H1 (cell line): ENCODE measurements around the gene ACAD9. TPM values are rescaled to one million over a fixed set of nuclear protein-coding genes. Genes with fewer than 3 reads are reported as not detected.

Experiments used
- CTCF ChIA-PET: fragments of 300-600 bp; sonication (Branson Sonifier 250); formaldehyde crosslinking; loops from one replicate; lab custom pipeline; 2021; ENCODE audit not compliant: partially characterized antibody; lab: Charles Lee
- POLR2A ChIA-PET: fragments of 300-600 bp; sonication (Branson Sonifier 250); formaldehyde crosslinking; loops from one replicate; lab custom pipeline; 2021; ENCODE audit warnings: inconsistent platforms; ENCODE audit not compliant: partially characterized antibody; lab: Charles Lee
- DNase-seq, 2 experiments: peaks; one replicate each; pipeline versions ENCODE4 v3.0.0 to v3.0.0-alpha.2; 2010 to 2022; ENCODE audit warnings: low spot score in 2 of 2, low read depth in 1 of 2, mixed read lengths in 1 of 2
- FAIRE-seq: peaks from 2 replicates; lab custom pipeline; 2011; peaks lifted over from hg19 to GRCh38; lab: Jason Lieb, UNC
- H2AFZ ChIP-seq: 2 replicates; pipeline ENCODE4 v1.8.1; 2012; ENCODE audit warnings: low read length, inconsistent platforms
- H2AK5ac ChIP-seq: 2 replicates; pipeline ENCODE4 v1.6.1; 2013; ENCODE audit warnings: low read depth, low read length
- H2BK120ac ChIP-seq: replicated peaks from 2 replicates; pipeline ENCODE3; 2013; ENCODE audit warnings: low read depth, low read length, inconsistent platforms
- H2BK12ac ChIP-seq: 2 replicates; pipeline ENCODE4 v1.6.1; 2013; ENCODE audit warnings: low read depth, low read length
- H2BK15ac ChIP-seq: 2 replicates; pipeline ENCODE4 v1.6.1; 2013; ENCODE audit warnings: low read length
- H2BK20ac ChIP-seq: 2 replicates; pipeline ENCODE4 v1.6.1; 2013; ENCODE audit warnings: low read length
- H2BK5ac ChIP-seq: 2 replicates; pipeline ENCODE4 v1.6.1; 2013; ENCODE audit warnings: low read depth, low read length
- H3K14ac ChIP-seq: 2 replicates; pipeline ENCODE4 v1.6.1; 2013; ENCODE audit warnings: inconsistent platforms; ENCODE audit not compliant: insufficient read length
- H3K18ac ChIP-seq: 2 replicates; pipeline ENCODE4 v1.6.1; 2013; ENCODE audit warnings: low read length; ENCODE audit errors: extremely low read depth
- H3K23ac ChIP-seq: 2 replicates; pipeline ENCODE4 v1.6.1; 2013; ENCODE audit warnings: inconsistent platforms; ENCODE audit not compliant: insufficient read length
- H3K23me2 ChIP-seq: 2 replicates; pipeline ENCODE4 v1.6.1; 2013; ENCODE audit warnings: low read depth, low read length
- H3K27ac ChIP-seq: 2 replicates; pipeline ENCODE4 v1.6.1; 2011; ENCODE audit warnings: low read depth, low read length, inconsistent platforms
- H3K27me3 ChIP-seq, 4 experiments: replicated peaks in 1 of 4; 1 replicate in 1 of 4; 2 replicates in 3 of 4; pipeline versions ENCODE4 v1.6.1 to v1.8.1; 2011 to 2013; ENCODE audit warnings: low read length in 3 of 4, mild to moderate bottlenecking in 3 of 4, inconsistent platforms in 2 of 4, mixed read lengths in 2 of 4, moderate library complexity in 1 of 4; ENCODE audit not compliant: control insufficient read depth in 3 of 4, insufficient read depth in 3 of 4; ENCODE audit errors: extremely low read depth in 1 of 4
- H3K36me3 ChIP-seq, 4 experiments: 2 replicates each; pipeline versions ENCODE4 v1.6.1 to v1.8.1; 2011 to 2013; ENCODE audit warnings: mild to moderate bottlenecking in 4 of 4, low read length in 3 of 4, moderate library complexity in 2 of 4, control low read depth in 1 of 4, inconsistent platforms in 1 of 4; ENCODE audit not compliant: insufficient read depth in 4 of 4, control insufficient read depth in 2 of 4
- H3K4ac ChIP-seq: replicated peaks from 2 replicates; pipeline ENCODE3; 2013; ENCODE audit warnings: low read length, low read depth, mixed read lengths, inconsistent platforms; ENCODE audit not compliant: insufficient read length
- H3K4me1 ChIP-seq, 4 experiments: replicated peaks in 1 of 4; 1 replicate in 1 of 4; 2 replicates in 3 of 4; pipeline versions ENCODE4 v1.6.1 to v1.8.1; 2011 to 2013; ENCODE audit warnings: low read length in 3 of 4, inconsistent platforms in 2 of 4, mixed read lengths in 1 of 4; ENCODE audit not compliant: insufficient read depth in 4 of 4, control insufficient read depth in 3 of 4
- H3K4me2 ChIP-seq, 2 experiments: 2 replicates each; pipeline versions ENCODE4 v1.6.1 to v1.8.1; 2011 to 2013; ENCODE audit warnings: low read depth in 2 of 2, low read length in 2 of 2, control low read depth in 1 of 2, inconsistent platforms in 1 of 2, mild to moderate bottlenecking in 1 of 2; ENCODE audit not compliant: insufficient read depth in 1 of 2
- H3K4me3 ChIP-seq, 4 experiments: fragments of 200-600, 300-600 bp in 1 of 4; sonication (generic), shearing (Covaris generic), sonication (Bioruptor Twin) in 1 of 4; 2 replicates each; pipeline versions ENCODE4 v1.5.1 to v1.8.1; 2011 to 2016; ENCODE audit warnings: low read length in 4 of 4, low read depth in 3 of 4, control low read depth in 2 of 4, inconsistent platforms in 2 of 4, mild to moderate bottlenecking in 2 of 4, mixed read lengths in 1 of 4, moderate library complexity in 1 of 4; ENCODE audit not compliant: insufficient read depth in 2 of 4; ENCODE audit errors: extremely low read depth in 1 of 4
- H3K56ac ChIP-seq: replicated peaks from 2 replicates; pipeline ENCODE3; 2013; ENCODE audit warnings: low read depth, mild to moderate bottlenecking, mixed read lengths, low read length, inconsistent platforms; ENCODE audit not compliant: insufficient read length
- H3K79me1 ChIP-seq: 2 replicates; pipeline ENCODE4 v1.6.1; 2013; ENCODE audit warnings: low read depth, low read length, control low read depth
- H3K79me2 ChIP-seq, 2 experiments: 2 replicates each; pipeline versions ENCODE4 v1.6.1 to v1.8.1; 2012 to 2013; ENCODE audit warnings: low read length in 2 of 2, mild to moderate bottlenecking in 2 of 2, inconsistent platforms in 1 of 2; ENCODE audit not compliant: insufficient read depth in 2 of 2, control insufficient read depth in 1 of 2
- H3K9ac ChIP-seq, 4 experiments: replicated peaks in 1 of 4; 1 replicate in 1 of 4; 2 replicates in 3 of 4; pipeline versions ENCODE4 v1.6.1 to v1.8.1; 2011 to 2013; ENCODE audit warnings: low read depth in 3 of 4, low read length in 3 of 4, control low read depth in 2 of 4, mild to moderate bottlenecking in 2 of 4, moderate library complexity in 2 of 4, inconsistent platforms in 1 of 4; ENCODE audit errors: extremely low read depth in 1 of 4
- H3K9me3 ChIP-seq, 2 experiments: 2 replicates each; pipeline versions ENCODE4 v1.6.1 to v1.8.1; 2012 to 2013; ENCODE audit warnings: mild to moderate bottlenecking in 2 of 2, moderate library complexity in 2 of 2, control low read depth in 1 of 2, inconsistent platforms in 1 of 2, low read depth in 1 of 2, low read length in 1 of 2, mixed read lengths in 1 of 2; ENCODE audit not compliant: insufficient read depth in 2 of 2
- H4K20me1 ChIP-seq, 2 experiments: replicated peaks in 1 of 2; 2 replicates each; pipeline versions ENCODE3 to v1.8.1; 2011 to 2013; ENCODE audit warnings: inconsistent platforms in 2 of 2, low read length in 2 of 2, mild to moderate bottlenecking in 1 of 2; ENCODE audit not compliant: insufficient read depth in 2 of 2, control insufficient read depth in 1 of 2
- H4K5ac ChIP-seq: 2 replicates; pipeline ENCODE4 v1.6.1; 2013; ENCODE audit warnings: low read length, low read depth, mixed read lengths, inconsistent platforms; ENCODE audit not compliant: insufficient read length
- H4K8ac ChIP-seq: 2 replicates; pipeline ENCODE4 v1.8.0; 2013; ENCODE audit warnings: mild to moderate bottlenecking, moderate library complexity, low read length, inconsistent platforms; ENCODE audit not compliant: insufficient read depth; ENCODE audit errors: extremely low read depth
- H4K91ac ChIP-seq: replicated peaks from 2 replicates; pipeline ENCODE3; 2013; ENCODE audit warnings: low read length, mixed read lengths, inconsistent platforms; ENCODE audit not compliant: insufficient read length
- CREB1 ChIP-seq: IDR thresholded peaks from 2 replicates; pipeline ENCODE4 v1.6.1; 2012; ENCODE audit warnings: inconsistent platforms
- CTBP2 ChIP-seq: IDR thresholded peaks from 2 replicates; pipeline ENCODE4 v1.7.0; 2011; ENCODE audit warnings: borderline replicate concordance, mild to moderate bottlenecking, moderate library complexity, mixed read lengths, low read length; ENCODE audit not compliant: insufficient read depth, insufficient read length
- GABPA ChIP-seq: IDR thresholded peaks from 2 replicates; pipeline ENCODE4 v1.6.1; 2011; ENCODE audit warnings: mild to moderate bottlenecking, low read length, moderate library complexity, borderline replicate concordance; ENCODE audit not compliant: insufficient read depth
- JUND ChIP-seq: IDR thresholded peaks from 2 replicates; pipeline ENCODE4 v1.6.1; 2011; ENCODE audit warnings: mild to moderate bottlenecking, improper control_type of control experiment, low read length
- KDM4A ChIP-seq: IDR thresholded peaks from one replicate; pipeline ENCODE4 v1.7.1; 2012; ENCODE audit warnings: low read depth, mild to moderate bottlenecking, moderate library complexity, low read length, inconsistent platforms; ENCODE audit not compliant: severe bottlenecking
- NANOG ChIP-seq: IDR thresholded peaks from 2 replicates; pipeline ENCODE4 v1.6.1; 2011; ENCODE audit warnings: low read length, low read depth, mild to moderate bottlenecking, inconsistent platforms; ENCODE audit not compliant: insufficient read depth, poor library complexity, severe bottlenecking
- RNF2 ChIP-seq: fragments of 200-900, 300-1000 bp; sonication (generic); IDR thresholded peaks from 2 replicates; pipeline ENCODE4 v1.7.1; 2016; ENCODE audit warnings: borderline replicate concordance, low read depth, mild to moderate bottlenecking, antibody characterized with exemption, low read length; ENCODE audit not compliant: poor library complexity, severe bottlenecking; ENCODE audit errors: missing control alignments
- SIX5 ChIP-seq: IDR thresholded peaks from 2 replicates; pipeline ENCODE4 v1.6.1; 2011; ENCODE audit warnings: mild to moderate bottlenecking, low read depth, low read length
- SUZ12 ChIP-seq: fragments of 200-600 bp; sonication (generic); IDR thresholded peaks from 2 replicates; pipeline ENCODE4 v1.6.1; 2012; ENCODE audit warnings: mild to moderate bottlenecking, inconsistent platforms, low read length, moderate library complexity, mixed read lengths
- TCF12 ChIP-seq: IDR thresholded peaks from 2 replicates; pipeline ENCODE4 v1.6.1; 2011; ENCODE audit warnings: low read depth, mild to moderate bottlenecking, low read length
- USF2 ChIP-seq: IDR thresholded peaks from 2 replicates; pipeline ENCODE4 v1.6.1; 2011; ENCODE audit warnings: low read length, improper control_type of control experiment
- WGBS, 2 experiments: shearing (Covaris generic) in 1 of 2; methylation state at CpG; one replicate each; pipeline versions ENCODE4 v1.1.6 to v1.1.7; 2013 to 2015; ENCODE audit warnings: low lambda C conversion rate in 2 of 2, mixed read lengths in 2 of 2, inconsistent platforms in 1 of 2, low coverage in 1 of 2, missing lambda C conversion rate in 1 of 2; ENCODE audit not compliant: insufficient replicate concordance in 2 of 2, insufficient coverage in 1 of 2, insufficient read length in 1 of 2; ENCODE audit errors: extremely low coverage in 1 of 2, missing lambda C conversion rate in 1 of 2; 5-methylcytosine and 5-hydroxymethylcytosine counted together
- polyA plus RNA-seq, 7 experiments: library from polyadenylated mRNA; depleted of rRNA in 3 of 7; stranded (reverse) in 5 of 7; unstranded in 2 of 7; fragments of >200 nt in 5 of 7; fragments of 200-250 nt in 2 of 7; gene quantifications; 1 replicate in 5 of 7; 2 replicates in 1 of 7; 4 replicates in 1 of 7; pipeline versions ENCODE4 v1.2.1 to v1.2.3, GENCODE V29; 2011 to 2013; ENCODE audit warnings: missing spikeins in 2 of 7, mixed read lengths in 2 of 7
- total RNA-seq: library from RNA; stranded (reverse); fragmentation: NEBNext Ultra II Directional; extraction: Animal tissue kit (Norgen Biotek cat#: 25700); gene quantifications from 2 replicates; pipeline ENCODE4 v1.2.1, GENCODE V29; 2021

ACAD9 gene
- total and polyA plus RNA-seq, 2 of the 8 experiments (the other 6 are each of a cell fraction or from before 2014, with no cell fraction given): 27.5 to 28.9 TPM

GRCh38 chr3:128911911-128912310 is 32.5 kb downstream of the ACAD9 start:
- Histone ChIP-seq H3K18ac (no peak overlapping the region), H4K5ac (no peak overlapping the region), H3K4ac (no peak overlapping the region), H4K91ac (no peak overlapping the region), H3K79me1 (no peaks in the 10 kb centered on the region), H3K9ac (no peak overlapping the region), H3K27me3 (no peaks in the 10 kb centered on the region), H2BK5ac (no peak overlapping the region), H3K79me2 (no peaks in the 10 kb centered on the region), H3K36me3 (peaks cover 19 to 75% (median 51%) of the 10 kb centered on the region in 4 experiments), H3K4me3 (no peak overlapping the region), H2AK5ac (no peak overlapping the region), H3K27ac (no peak overlapping the region), H2BK120ac (no peak overlapping the region), H3K4me2 (no peak overlapping the region), H3K14ac (no peak overlapping the region), H2BK15ac (no peak overlapping the region), H3K9me3 (no peaks in the 10 kb centered on the region), H3K56ac (no peak overlapping the region), H3K4me1 (no peaks in the 10 kb centered on the region), H3K23me2 (no peaks in the 10 kb centered on the region), H2BK12ac (no peak overlapping the region), H4K20me1 (peaks cover 0 to 8% of the 10 kb centered on the region in 2 experiments), H2BK20ac (no peak overlapping the region), H4K8ac (no peak overlapping the region), H3K23ac (no peak overlapping the region), H2AFZ (no peak overlapping the region)
- TF ChIP-seq CTBP2 (no peak), JUND (no peak), RNF2 (no peak), USF2 (no peak), GABPA (no peak), TCF12 (no peak), CREB1 (no peak), SIX5 (no peak), KDM4A (no peak), SUZ12 (no peak), NANOG (no peak)
- ChIA-PET CTCF (no interaction called here), POLR2A (no interaction called here)
- 95% methylated on average over 7 of the region's 7 CpGs; no CpG with 5 or more reads in 1 of the 2 experiments for WGBS, 2 experiments
- DNase-seq: no peak
- FAIRE-seq: no peak
